Mesenchymal stem cell (in vitro differentiated cells and primary cell): ENCODE measurements around the gene RCAN3. TPM values are rescaled to one million over a fixed set of nuclear protein-coding genes. Genes with fewer than 3 reads are reported as not detected.

Source experiments
- DNase-seq: peaks from one replicate; pipeline ENCODE4 v3.0.0-alpha.2; 2013
- H2AFZ ChIP-seq: one replicate; pipeline ENCODE4 v1.6.1; 2013; ENCODE audit warnings: low read depth, mild to moderate bottlenecking, control low read depth, inconsistent platforms, low read length, moderate library complexity
- H2AK5ac ChIP-seq: 2 replicates; pipeline ENCODE4 v1.6.1; 2013; ENCODE audit warnings: low read length, moderate library complexity, mild to moderate bottlenecking, inconsistent platforms; ENCODE audit not compliant: severe bottlenecking
- H2BK120ac ChIP-seq: one replicate; pipeline ENCODE4 v1.6.1; 2013; ENCODE audit warnings: low read depth, mild to moderate bottlenecking, inconsistent platforms, low read length, moderate library complexity
- H2BK12ac ChIP-seq, 2 experiments: one replicate each; pipeline ENCODE4 v1.6.1; 2013; ENCODE audit warnings: inconsistent platforms in 2 of 2, low read length in 2 of 2, mild to moderate bottlenecking in 2 of 2, moderate library complexity in 2 of 2, control low read depth in 1 of 2
- H2BK15ac ChIP-seq: one replicate; pipeline ENCODE4 v1.6.1; 2013; ENCODE audit warnings: mild to moderate bottlenecking, low read depth, inconsistent platforms; ENCODE audit not compliant: poor library complexity, severe bottlenecking
- H2BK5ac ChIP-seq: 2 replicates; pipeline ENCODE4 v1.6.1; 2013; ENCODE audit warnings: low read depth, mild to moderate bottlenecking, low read length, control low read depth, inconsistent platforms; ENCODE audit not compliant: poor library complexity, severe bottlenecking
- H3K14ac ChIP-seq, 2 experiments: one replicate each; pipeline ENCODE4 v1.6.1; 2013; ENCODE audit warnings: inconsistent platforms in 2 of 2, low read length in 2 of 2, control low read depth in 1 of 2, mild to moderate bottlenecking in 1 of 2, moderate library complexity in 1 of 2
- H3K18ac ChIP-seq, 2 experiments: one replicate each; pipeline ENCODE4 v1.6.1; 2013; ENCODE audit warnings: inconsistent platforms in 2 of 2, low read length in 2 of 2, control low read depth in 1 of 2, low read depth in 1 of 2, mild to moderate bottlenecking in 1 of 2
- H3K23ac ChIP-seq, 2 experiments: one replicate each; pipeline ENCODE4 v1.6.1; 2013; ENCODE audit warnings: inconsistent platforms in 2 of 2, low read length in 2 of 2, mild to moderate bottlenecking in 2 of 2, moderate library complexity in 2 of 2, control low read depth in 1 of 2
- H3K27ac ChIP-seq: 2 replicates; pipeline ENCODE4 v1.5.1; 2013; ENCODE audit warnings: mild to moderate bottlenecking, moderate library complexity, low read length, control low read depth, inconsistent platforms; ENCODE audit not compliant: poor library complexity, severe bottlenecking
- H3K27me3 ChIP-seq, 2 experiments: 2 replicates each; pipeline versions ENCODE4 v1.6.1 to v1.7.0; 2013; ENCODE audit warnings: low read length in 2 of 2, mild to moderate bottlenecking in 2 of 2, moderate library complexity in 2 of 2, control low read depth in 1 of 2, inconsistent platforms in 1 of 2; ENCODE audit not compliant: control insufficient read depth in 1 of 2, insufficient read depth in 1 of 2
- H3K36me3 ChIP-seq, 2 experiments: 2 replicates each; pipeline versions ENCODE4 v1.6.1 to v1.7.0; 2013; ENCODE audit warnings: low read length in 2 of 2, control low read depth in 1 of 2, inconsistent platforms in 1 of 2, low read depth in 1 of 2, mild to moderate bottlenecking in 1 of 2; ENCODE audit not compliant: insufficient read depth in 2 of 2, control insufficient read depth in 1 of 2
- H3K4ac ChIP-seq, 2 experiments: one replicate each; pipeline ENCODE4 v1.6.1; 2013; ENCODE audit warnings: inconsistent platforms in 2 of 2, low read length in 2 of 2, mild to moderate bottlenecking in 2 of 2, moderate library complexity in 2 of 2, control low read depth in 1 of 2, low read depth in 1 of 2
- H3K4me1 ChIP-seq: 2 replicates; pipeline ENCODE4 v1.6.1; 2013; ENCODE audit warnings: low read depth, low read length, control low read depth; ENCODE audit not compliant: control insufficient read depth, insufficient read depth
- H3K4me2 ChIP-seq: 2 replicates; pipeline ENCODE4 v1.6.1; 2013; ENCODE audit warnings: low read length, mild to moderate bottlenecking, inconsistent platforms; ENCODE audit not compliant: poor library complexity, severe bottlenecking
- H3K4me3 ChIP-seq, 2 experiments: 2 replicates each; pipeline versions ENCODE4 v1.5.1 to v1.7.0; 2013; ENCODE audit warnings: low read length in 2 of 2, mild to moderate bottlenecking in 2 of 2, control low read depth in 1 of 2, low read depth in 1 of 2; ENCODE audit not compliant: insufficient read depth in 1 of 2
- H3K79me1 ChIP-seq: replicated peaks from 2 replicates; pipeline ENCODE4 v1.6.1; 2013; ENCODE audit warnings: mild to moderate bottlenecking, control low read depth, low read length, inconsistent platforms; ENCODE audit not compliant: poor library complexity, severe bottlenecking
- H3K9ac ChIP-seq: 2 replicates; pipeline ENCODE4 v1.7.0; 2013; ENCODE audit warnings: mild to moderate bottlenecking, low read length, moderate library complexity
- H3K9me3 ChIP-seq: 2 replicates; pipeline ENCODE4 v1.7.0; 2013; ENCODE audit warnings: mild to moderate bottlenecking, low read length; ENCODE audit not compliant: control insufficient read depth
- H4K8ac ChIP-seq: one replicate; pipeline ENCODE4 v1.6.1; 2013; ENCODE audit warnings: inconsistent platforms, mild to moderate bottlenecking, low read length, moderate library complexity
- H4K91ac ChIP-seq: one replicate; pipeline ENCODE4 v1.6.1; 2013; ENCODE audit warnings: mild to moderate bottlenecking, low read length, inconsistent platforms
- WGBS: methylation state at CpG from one replicate; pipeline ENCODE4 v1.1.7; 2013; ENCODE audit warnings: mixed read lengths; 5-methylcytosine and 5-hydroxymethylcytosine counted together
- polyA plus RNA-seq, 2 experiments: library from polyadenylated mRNA; stranded (reverse); fragments of 200-250 nt; gene quantifications; one replicate each; pipeline ENCODE4 v1.2.3, GENCODE V29; 2013

The RCAN3 gene
- polyA plus RNA-seq (2013, experiment 1 of 2) = 16.3 TPM
- 16.9 TPM for polyA plus RNA-seq (2013, experiment 2 of 2)

GRCh38 chr1:24502709-24503058 is at the start of gene RCAN3:
Gene RCAN3 (plus strand): TSS chr1:24502836. CDS start chr1:24514373, 11,537 bp downstream.
- Histone ChIP-seq H4K91ac (peak within 1 kb of the TSS; percentile 72), H3K4me1 (peaks cover 14% of the 10 kb centered on the region), H3K27me3 (peaks cover 14 to 20% of the 10 kb centered on the region in 2 experiments), H3K79me1 (peaks cover 1% of the 10 kb centered on the region), H3K4me3 (peak within 1 kb of the TSS; percentile 78 to 85), H3K18ac (peak within 1 kb of the TSS; percentile 70 to 90), H2BK120ac (peak within 1 kb of the TSS; percentile 78), H2AK5ac (no peak within 1 kb of the TSS), H3K14ac (peak within 1 kb of the TSS in 1 of 2 experiments; percentile 92), H2BK12ac (peak within 1 kb of the TSS; percentile 23 to 27), H3K9me3 (no peaks in the 10 kb centered on the region), H2BK15ac (peak within 1 kb of the TSS; percentile 97), H2BK5ac (peak within 1 kb of the TSS; percentile 66), H3K9ac (peak within 1 kb of the TSS; percentile 88), H3K36me3 (no peaks in the 10 kb centered on the region), H2AFZ (peak within 1 kb of the TSS; percentile 73), H3K4me2 (peak within 1 kb of the TSS; percentile 93), H3K4ac (peak within 1 kb of the TSS; percentile 51 to 63), H3K23ac (peak within 1 kb of the TSS in 1 of 2 experiments; percentile 68), H4K8ac (peak within 1 kb of the TSS; percentile 72), H3K27ac (no peak within 1 kb of the TSS)
- WGBS = 0% methylated on average over 12 of the region's 53 CpGs
- DNase-seq = peak; percentile 84

DNA sequence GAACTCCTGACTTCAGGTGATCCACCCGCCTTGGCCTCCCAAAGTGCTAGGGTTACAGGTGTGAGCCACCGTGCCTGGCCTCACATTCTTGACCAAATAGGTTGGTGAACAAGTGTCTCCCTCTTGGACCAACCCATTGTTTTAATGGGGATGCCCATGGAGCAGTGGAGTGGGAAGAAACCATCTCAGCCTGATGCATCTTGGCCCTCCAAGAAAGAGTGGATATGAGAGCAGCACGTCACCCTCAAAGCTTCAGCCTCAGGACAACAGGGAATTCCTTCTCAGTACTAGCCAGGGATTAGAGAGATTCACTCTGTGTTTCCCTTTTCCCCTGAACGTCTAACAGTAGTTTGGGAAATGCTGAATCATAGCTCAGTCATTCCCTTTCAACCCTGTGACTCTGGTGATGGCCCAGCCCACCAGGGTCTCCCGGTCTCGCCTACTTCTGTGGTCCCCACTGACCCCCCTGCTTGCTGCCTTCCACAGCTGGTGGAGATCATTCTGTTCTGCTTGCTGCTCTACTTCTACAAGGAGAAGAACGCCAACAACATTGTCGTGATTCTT is 49.6 kb upstream of the RCAN3 start:
- 86% methylated on average over 8 of the region's 8 CpGs for WGBS
- no peak for DNase-seq
- H3K27me3 ChIP-seq = peaks cover 0 to 35% of the 10 kb centered on the region in 2 experiments
- no peak overlapping the region for H3K23ac ChIP-seq
- no peak overlapping the region for H3K4ac ChIP-seq
- no peak overlapping the region for H3K27ac ChIP-seq
- peaks cover 2% of the 10 kb centered on the region for H3K4me1 ChIP-seq
- no peak overlapping the region for H2AK5ac ChIP-seq
- H4K8ac ChIP-seq = no peak overlapping the region
- peak overlapping the region in 1 of 2 experiments; percentile 51 for H3K14ac ChIP-seq
- H3K18ac ChIP-seq = no peak overlapping the region
- no peak overlapping the region for H2BK120ac ChIP-seq
- peaks cover 35 to 46% of the 10 kb centered on the region in 2 experiments for H3K36me3 ChIP-seq
- no peak overlapping the region for H4K91ac ChIP-seq
- H3K79me1 ChIP-seq = no peaks in the 10 kb centered on the region
- H2AFZ ChIP-seq = no peak overlapping the region
- H3K9ac ChIP-seq = no peak overlapping the region
- no peak overlapping the region for H3K4me2 ChIP-seq
- H3K4me3 ChIP-seq = no peak overlapping the region
- H2BK12ac ChIP-seq = no peak overlapping the region
- H2BK5ac ChIP-seq = no peak overlapping the region
- no peak overlapping the region for H2BK15ac ChIP-seq
- no peaks in the 10 kb centered on the region for H3K9me3 ChIP-seq

GRCh38 chr1:24454673-24455072 is 48.0 kb upstream of the RCAN3 start:
- Histone ChIP-seq H2AFZ (no peak overlapping the region), H3K9ac (no peak overlapping the region), H3K27me3 (peaks cover 0 to 35% of the 10 kb centered on the region in 2 experiments), H3K4ac (no peak overlapping the region), H3K23ac (no peak overlapping the region), H2BK15ac (no peak overlapping the region), H3K14ac (no peak overlapping the region), H3K36me3 (peaks cover 31 to 48% of the 10 kb centered on the region in 2 experiments), H2AK5ac (no peak overlapping the region), H2BK120ac (no peak overlapping the region), H3K9me3 (no peaks in the 10 kb centered on the region), H4K8ac (no peak overlapping the region), H4K91ac (no peak overlapping the region), H3K79me1 (no peaks in the 10 kb centered on the region), H2BK5ac (no peak overlapping the region), H3K4me3 (no peak overlapping the region), H3K4me2 (no peak overlapping the region), H3K4me1 (peaks cover 7% of the 10 kb centered on the region), H2BK12ac (no peak overlapping the region), H3K18ac (no peak overlapping the region), H3K27ac (no peak overlapping the region)
- DNase-seq = no peak
- 88% methylated on average over 5 of the region's 5 CpGs for WGBS

DNA sequence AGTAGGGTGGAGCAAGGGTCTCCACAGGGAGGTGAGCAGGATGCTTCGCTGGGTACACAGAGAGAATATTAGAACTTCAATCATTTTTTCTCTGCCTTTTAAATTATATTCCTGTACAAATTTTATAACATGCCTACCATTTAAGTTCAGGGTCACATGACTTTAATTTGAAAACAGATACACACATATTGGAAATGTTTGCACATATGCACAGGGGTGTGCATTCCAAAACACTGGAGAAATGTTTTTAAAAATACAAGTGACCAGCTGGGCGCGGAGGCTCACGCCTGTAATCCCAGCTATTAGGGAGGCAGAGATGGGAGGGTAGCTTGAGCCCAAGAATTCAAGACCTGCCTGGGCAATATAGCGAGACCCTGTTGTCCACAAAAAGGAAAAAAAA is 47.4 kb upstream of the RCAN3 start:
- no peak overlapping the region for H3K4me3 ChIP-seq
- peaks cover 31 to 44% of the 10 kb centered on the region in 2 experiments for H3K36me3 ChIP-seq
- peaks cover 0 to 35% of the 10 kb centered on the region in 2 experiments for H3K27me3 ChIP-seq
- H4K8ac ChIP-seq = no peak overlapping the region
- H3K14ac ChIP-seq = no peak overlapping the region
- WGBS = 98% methylated on average over 5 of the region's 5 CpGs
- H2BK15ac ChIP-seq = no peak overlapping the region
- no peak overlapping the region for H2BK12ac ChIP-seq
- no peak overlapping the region for H4K91ac ChIP-seq
- H2AFZ ChIP-seq = no peak overlapping the region
- H2AK5ac ChIP-seq = no peak overlapping the region
- no peaks in the 10 kb centered on the region for H3K9me3 ChIP-seq
- no peak for DNase-seq
- H3K9ac ChIP-seq = no peak overlapping the region
- H3K23ac ChIP-seq = no peak overlapping the region
- H3K4ac ChIP-seq = no peak overlapping the region
- no peak overlapping the region for H2BK120ac ChIP-seq
- H3K79me1 ChIP-seq = no peaks in the 10 kb centered on the region
- peaks cover 9% of the 10 kb centered on the region for H3K4me1 ChIP-seq
- no peak overlapping the region for H3K18ac ChIP-seq
- H3K4me2 ChIP-seq = no peak overlapping the region
- no peak overlapping the region for H2BK5ac ChIP-seq
- H3K27ac ChIP-seq = no peak overlapping the region
